ENCODE data around the gene CCDC180. TPM values are rescaled to one million over a fixed set of nuclear protein-coding genes. Genes with fewer than 3 reads are reported as not detected.

CCDC180 gene
- total and polyA plus RNA-seq, 10 of the 15 experiments (the other 5 are each of a cell fraction or from before 2014, with no cell fraction given) = 0.31 to 1.1 (median 0.57) TPM

GRCh38 chr9:97300586-97300985, 6.9 kb upstream of the CCDC180 start:
- no peak overlapping the region for H3K4me2 ChIP-seq (ENCODE audit: control insufficient read depth, insufficient read depth)
- H3K9ac ChIP-seq (ENCODE audit: control insufficient read depth, insufficient read depth, low read length) = no peak overlapping the region
- no TSS peak for BruUV-seq (replicated peaks)
- H2AFZ ChIP-seq (ENCODE audit: control insufficient read depth, low read depth, low read length) = no peak overlapping the region
- DNase-seq (ENCODE audit: low read depth, low spot score) = no peak
- in situ Hi-C loops (cut with MboI) (no loop called here), intact Hi-C loops (cut with micrococcal nuclease; ENCODE audit: unreplicated experiment) (no loop called here)
- FAIRE-seq = no peak
- TF ChIP-seq SRF (IDR thresholded peaks at IDR 0.05; ENCODE audit: low read depth in 2 of 2, low read length in 2 of 2) (no peak), KLF5 (IDR thresholded peaks at IDR 0.05; ENCODE audit: partially characterized antibody) (no peak), CEBPB (IDR thresholded peaks at IDR 0.05; ENCODE audit: borderline replicate concordance in 1 of 2, low read depth in 2 of 2, low read length in 2 of 2) (no peak), RFX5 (IDR thresholded peaks at IDR 0.05; ENCODE audit: low read depth, low read length) (no peak), ATF7 (IDR thresholded peaks at IDR 0.05; ENCODE audit: low read depth) (no peak), ELK1 (IDR thresholded peaks at IDR 0.05; ENCODE audit: low read depth, low read length) (no peak), SMAD1 (IDR thresholded peaks at IDR 0.05; ENCODE audit: low read depth, partially characterized antibody) (no peak), ESRRA (IDR thresholded peaks at IDR 0.05; ENCODE audit: low read length) (no peak), MEF2A (IDR thresholded peaks at IDR 0.05; ENCODE audit: insufficient read depth, low read depth, low read length) (no peak), RBBP5 (conservative IDR thresholded peaks at IDR 0.05) (no peak), EP300 (IDR thresholded peaks at IDR 0.05; ENCODE audit: borderline replicate concordance in 1 of 2, control insufficient read depth in 1 of 2, low read depth in 2 of 2, low read length in 2 of 2) (no peak), CTCF (IDR thresholded peaks at IDR 0.05 in 2 of 3, conservative IDR thresholded peaks at IDR 0.05 in 1 of 3; ENCODE audit: control insufficient read depth in 2 of 3, extremely low read depth in 1 of 3, insufficient read depth in 1 of 3, low read depth in 3 of 3, low read length in 3 of 3) (no peak), ZBED1 (IDR thresholded peaks at IDR 0.05; ENCODE audit: borderline replicate concordance) (no peak), POU2F2 (IDR thresholded peaks at IDR 0.05; ENCODE audit: borderline replicate concordance, low read depth, low read length) (no peak), SIX5 (IDR thresholded peaks at IDR 0.05; ENCODE audit: low read depth, low read length, severe bottlenecking) (no peak), MXI1 (IDR thresholded peaks at IDR 0.05; ENCODE audit: low read depth, low read length) (no peak), ZZZ3 (IDR thresholded peaks at IDR 0.05; ENCODE audit: control insufficient read depth, insufficient read length, low read depth) (no peak), MTA2 (IDR thresholded peaks at IDR 0.05; ENCODE audit: low read depth) (no peak), ZNF384 (IDR thresholded peaks at IDR 0.05; ENCODE audit: borderline replicate concordance, low read depth, low read length) (no peak)
- ChIA-PET RAD21 (ENCODE audit: unreplicated experiment) (interaction anchor here (1.0 kb wide), 1 partner anchor 444 kb away, joined by 3 read pairs; no protein-coding TSS in a partner anchor), CTCF (interaction anchor here (1.0 kb wide), 1 partner anchor 15 kb away, joined by 3 read pairs; no protein-coding TSS in a partner anchor), POLR2A (no interaction called here), SMC1A (ENCODE audit: uncharacterized antibody, unreplicated experiment) (no interaction called here)
- peaks cover 4% of the 10 kb centered on the region; the same call in 1 of the 2 replicates for H3K4me1 ChIP-seq (ENCODE audit: control insufficient read depth, insufficient read depth, low read length)
- H3K27ac ChIP-seq (ENCODE audit: control insufficient read depth, insufficient read depth) = no peak overlapping the region
- no peaks in the 10 kb centered on the region for H3K36me3 ChIP-seq (ENCODE audit: control insufficient read depth in 2 of 2, insufficient read depth in 2 of 2, low read length in 1 of 2)
- H4K20me1 ChIP-seq (ENCODE audit: control insufficient read depth, insufficient read depth) = no peaks in the 10 kb centered on the region
- peaks cover 9% of the 10 kb centered on the region; the same call in 2 of the 3 replicates for H3K9me3 ChIP-seq (replicated peaks; ENCODE audit: control insufficient read depth, insufficient read depth, low read length)
- ATAC-seq = no peak
- H3K27me3 ChIP-seq (replicated peaks in 1 of 2; ENCODE audit: control insufficient read depth in 2 of 2, insufficient read depth in 2 of 2, low read length in 1 of 2) = no peaks in the 10 kb centered on the region; a peak in 2 of 4 replicates
- H3K79me2 ChIP-seq (ENCODE audit: control insufficient read depth, insufficient read depth, low read length) = no peaks in the 10 kb centered on the region
- no peak overlapping the region for H3K4me3 ChIP-seq
- 59% methylated on average over 1 of the region's 1 CpG for WGBS (ENCODE audit: insufficient coverage, insufficient replicate concordance, low lambda C conversion rate, missing lambda C conversion rate)
